SK-MEL-5 (cell line): ENCODE data around the gene DBH. TPM values are rescaled to one million over a fixed set of nuclear protein-coding genes. Genes with fewer than 3 reads are reported as not detected.
"Not testable (repeated sequence)": the region's sequence is repeated elsewhere in the genome, so short reads cannot be mapped to it uniquely, and the experiment has no call there.

Experiments used
- DNase-seq: peaks from one replicate; pipeline ENCODE4 v3.0.0-alpha.2; 2016; ENCODE audit warnings: low read depth, low spot score
- in situ Hi-C: cut with HindIII; loops from 2 replicates; pipeline ENCODE4 v1.10.0; 2016; ENCODE audit warnings: low sequenced_read_pairs, high pct_unique_total_duplicates, low pct_unique_long_range_greater_than_20kb
- total RNA-seq: library from RNA; depleted of rRNA; stranded (reverse); fragments of >200 nt; shearing (Covaris generic); gene quantifications from 2 replicates; pipeline ENCODE4 v1.2.3, GENCODE V29; 2014

DBH gene
- total RNA-seq, 1 experiment from 2014 or later: not detected

DNA sequence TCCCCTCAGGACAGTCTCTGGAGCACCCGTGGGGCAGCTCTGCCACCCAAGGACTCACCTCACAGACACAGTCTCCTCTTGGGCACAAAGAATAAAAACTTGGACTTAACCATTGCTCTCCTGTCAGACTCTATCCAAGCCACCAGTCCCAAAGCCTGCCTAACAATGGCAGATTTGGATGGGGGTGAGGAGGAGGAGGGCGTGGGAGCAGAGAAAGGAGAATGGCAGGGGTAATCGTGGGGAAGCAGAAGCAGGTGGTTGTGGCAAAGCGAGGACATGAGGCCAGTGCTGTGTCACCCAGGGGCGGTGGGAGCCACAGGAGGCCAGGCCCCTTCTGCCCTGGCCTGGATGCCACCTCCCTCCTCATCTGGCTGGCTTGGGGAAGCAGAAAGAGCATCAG lies 21.5 kb upstream of the DBH start:
- no peak for DNase-seq
- in situ Hi-C loops: no loop called here

DNA sequence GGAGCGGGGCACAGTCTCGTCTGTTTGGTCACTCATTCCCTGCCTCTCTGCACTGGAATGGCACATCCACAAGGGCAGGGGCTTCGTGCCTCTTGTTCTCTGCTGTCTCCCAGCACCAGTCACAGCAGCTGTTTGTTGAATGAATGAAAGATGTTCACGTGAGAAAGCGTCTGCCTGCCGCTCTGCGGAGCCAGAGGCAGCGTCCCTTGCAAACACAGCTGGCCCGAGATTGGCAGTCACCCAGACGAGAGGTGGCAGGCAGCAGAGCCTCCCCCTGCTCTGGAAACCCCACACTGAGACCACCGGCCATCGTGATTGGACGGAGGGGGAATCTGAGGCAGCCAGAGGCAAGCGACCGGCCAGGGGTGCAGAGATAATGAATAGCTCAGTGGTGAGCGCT lies 21.0 kb upstream of the DBH start:
- no peak for DNase-seq
- in situ Hi-C loops: no loop called here

- DNase-seq: no peak
- in situ Hi-C loops: no loop called here
Observed at GRCh38 chr9:133615606-133616188, 20.5 kb upstream of the DBH start.

GRCh38 chr9:133616643-133617405 lies 19.3 kb upstream of the DBH start:
- in situ Hi-C loops: no loop called here
- DNase-seq: no peak

DNA sequence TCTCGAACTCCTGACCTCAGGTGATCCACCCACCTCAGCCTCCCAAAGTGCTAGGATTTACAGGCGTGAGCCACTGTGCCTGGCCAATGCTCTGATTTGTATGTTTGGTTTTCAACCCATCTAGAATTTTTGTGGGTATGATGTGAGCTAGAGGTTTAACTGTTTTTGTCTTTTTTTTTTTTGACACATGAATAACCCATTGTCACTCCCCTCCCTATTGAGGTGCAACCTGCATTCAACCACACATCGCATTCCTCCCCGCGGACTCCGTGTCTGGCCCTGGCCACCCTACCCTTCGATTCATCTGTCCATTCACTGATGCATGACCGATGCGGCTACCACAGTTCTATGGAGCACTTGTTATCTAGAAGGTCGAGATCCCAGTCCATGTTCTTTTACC lies 17.4 kb upstream of the DBH start:
- in situ Hi-C loops: no loop called here
- DNase-seq: no peak

GRCh38 chr9:133619791-133620190 lies 16.4 kb upstream of the DBH start:
- DNase-seq: no peak
- in situ Hi-C loops: no loop called here

- no peak for DNase-seq
- in situ Hi-C loops: no loop called here
Observed at GRCh38 chr9:133621725-133622267, 14.4 kb upstream of the DBH start.

DNA sequence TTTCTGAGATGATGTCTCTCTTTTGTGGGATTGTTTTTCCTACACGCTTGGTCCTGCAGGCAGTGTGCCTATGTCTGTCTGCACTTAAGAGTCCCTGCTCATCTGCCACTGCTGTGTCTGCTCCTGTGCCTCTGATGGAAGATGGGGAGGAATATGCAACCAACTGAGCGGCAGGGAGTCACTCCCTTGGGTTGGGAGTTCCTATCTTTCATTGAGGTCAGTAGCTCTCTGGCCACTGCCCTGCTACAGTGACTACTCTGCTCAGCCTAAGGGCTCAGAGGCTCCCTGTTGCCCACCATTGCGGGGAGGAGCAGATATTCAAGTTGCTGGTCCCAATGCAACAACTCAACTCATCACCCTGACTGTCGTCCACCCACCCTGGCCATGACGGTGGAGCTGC lies 13.6 kb upstream of the DBH start:
- in situ Hi-C loops: no loop called here

GRCh38 chr9:133626008-133626407 lies 10.2 kb upstream of the DBH start:
- in situ Hi-C loops, DNase-seq: not testable (repeated sequence)

More for the DNA sequence above, 13.6 kb upstream of the DBH start:
- DNase-seq: no peak

GRCh38 chr9:133627341-133627740 lies 8.8 kb upstream of the DBH start:
- no peak for DNase-seq
- in situ Hi-C loops: no loop called here

DNA sequence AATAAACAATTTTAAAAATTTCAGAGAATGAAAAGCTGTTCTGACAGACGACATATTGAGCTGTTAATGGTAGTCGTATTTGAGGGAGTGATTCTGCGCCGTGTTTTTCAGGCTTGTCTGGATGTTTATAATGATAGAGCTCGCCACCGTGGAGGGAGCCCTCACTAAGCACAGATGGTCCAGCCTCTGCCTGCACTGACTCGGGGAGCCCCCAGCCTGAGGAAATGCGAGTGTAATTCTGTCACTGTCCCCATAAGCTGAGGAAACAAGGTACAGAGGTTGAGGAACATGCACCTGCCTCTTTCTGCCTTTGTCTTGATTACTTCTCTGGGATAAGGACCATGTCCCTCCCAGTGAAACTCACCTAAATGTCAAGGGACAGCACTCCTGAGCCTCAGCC lies 7.4 kb upstream of the DBH start:
- DNase-seq: no peak
- in situ Hi-C loops: no loop called here

DNA sequence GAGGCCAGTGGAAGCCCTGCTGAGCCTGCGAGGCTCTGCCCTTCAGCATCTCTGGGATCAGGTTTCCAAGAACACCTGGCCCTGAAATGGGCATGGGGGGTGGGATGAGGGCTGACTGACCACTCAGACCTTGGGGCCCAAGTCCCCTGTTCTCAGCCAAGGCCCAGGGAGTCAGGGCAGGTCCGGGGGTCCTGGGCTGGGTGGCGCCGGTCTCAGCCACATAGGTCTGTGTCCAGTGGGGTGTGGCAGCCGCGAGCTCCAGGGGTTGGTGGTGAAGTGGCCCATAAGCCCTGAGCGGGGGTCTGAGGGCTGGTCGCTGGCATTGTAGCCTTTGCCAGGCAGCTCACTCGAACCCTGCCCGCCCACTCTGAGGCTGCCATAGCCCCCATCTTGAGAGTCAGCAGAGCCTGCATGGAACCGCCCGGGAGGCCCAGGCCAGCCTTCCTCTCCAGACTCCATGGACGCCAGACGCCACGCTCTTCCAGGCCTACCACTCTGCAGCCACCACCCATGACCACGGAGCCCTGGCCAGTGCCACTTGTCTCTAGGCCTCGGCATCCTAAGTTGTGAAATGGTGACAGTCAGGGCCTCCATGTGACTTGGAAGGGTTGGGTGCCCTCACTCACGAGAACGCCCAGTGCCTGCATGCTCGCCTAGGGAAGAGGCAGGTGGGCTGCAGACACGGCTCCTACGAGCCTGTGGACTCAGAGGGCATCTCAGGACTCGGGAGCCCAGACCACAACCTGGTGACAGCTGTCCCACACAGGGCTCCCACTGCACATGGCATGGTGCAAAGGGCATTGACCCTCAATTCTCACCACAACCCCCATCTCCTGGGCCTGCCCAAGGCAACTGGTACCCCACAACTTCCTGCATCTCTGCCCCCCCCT lies 6.7 kb upstream of the DBH start:
- DNase-seq: no peak
- in situ Hi-C loops: no loop called here

DNA sequence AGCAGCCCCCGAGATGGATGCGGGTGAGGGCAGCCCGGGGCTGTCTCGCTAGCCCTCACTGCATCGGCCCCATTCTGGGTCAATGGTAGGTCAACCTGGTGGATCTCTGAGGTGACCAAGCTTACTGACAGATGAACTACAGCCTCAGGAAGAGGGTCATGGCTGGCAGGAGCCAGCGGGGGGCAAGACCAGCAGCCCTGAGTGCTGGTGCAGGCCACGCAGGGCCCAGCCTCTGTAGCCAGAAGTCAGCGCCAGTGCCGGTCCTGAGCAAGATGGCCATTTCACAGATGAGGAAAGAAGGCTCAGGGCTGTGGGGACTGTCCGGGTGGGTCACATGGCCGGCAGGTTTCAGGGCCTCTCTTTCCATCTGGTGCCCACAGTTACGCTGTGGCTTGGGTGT lies 5.1 kb upstream of the DBH start:
- DNase-seq: no peak
- in situ Hi-C loops: no loop called here

DNA sequence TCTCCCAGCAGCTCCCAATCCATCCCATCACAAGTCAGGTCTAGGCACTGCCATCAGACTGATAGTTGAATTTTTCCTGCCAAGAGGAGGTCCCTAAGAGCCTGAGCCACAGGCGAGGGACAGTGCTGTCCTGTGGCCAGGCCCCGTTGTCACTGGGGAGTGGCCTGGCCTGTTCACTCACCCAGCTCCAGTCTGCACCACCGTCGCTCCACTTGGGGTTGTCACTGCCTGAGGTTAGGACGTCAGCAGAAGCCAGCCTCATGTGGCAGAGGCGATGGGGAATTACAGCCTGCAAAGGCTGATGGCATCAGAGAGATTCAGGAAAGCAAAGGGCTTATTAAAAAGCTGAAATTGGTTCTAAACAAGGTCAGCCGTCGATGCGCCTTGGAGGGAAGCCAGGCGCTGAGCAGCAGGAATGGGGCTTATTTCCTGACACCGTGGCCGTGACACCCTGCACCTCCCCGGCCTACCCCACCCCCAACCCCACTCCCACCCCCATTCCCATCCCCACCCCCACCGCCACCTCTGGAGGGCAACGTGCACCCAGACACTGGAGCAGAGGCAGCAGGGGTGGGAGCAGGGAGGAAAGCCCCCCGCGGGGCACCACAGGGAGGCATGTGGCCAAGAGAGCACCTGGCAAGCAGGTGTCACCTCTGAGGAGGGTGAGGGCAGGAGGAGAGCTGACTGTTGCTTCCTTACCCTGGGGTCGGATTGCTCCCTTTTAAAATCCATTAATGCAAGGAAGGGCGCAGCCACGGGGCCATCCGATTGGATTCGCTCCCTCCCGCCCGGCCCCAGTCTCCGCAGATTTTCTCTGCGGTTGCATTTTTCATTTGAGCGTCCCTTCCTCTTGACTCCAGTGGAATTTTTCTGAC lies 3.1 kb upstream of the DBH start:
- no peak for DNase-seq
- in situ Hi-C loops: no loop called here

- in situ Hi-C loops: no loop called here
- no peak for DNase-seq
Observed at GRCh38 chr9:133633681-133634080, 2.5 kb upstream of the DBH start.

- in situ Hi-C loops: no loop called here
- DNase-seq: no peak
Observed at GRCh38 chr9:133634081-133634691, 2.0 kb upstream of the DBH start.

GRCh38 chr9:133635098-133635497 lies 1.1 kb upstream of the DBH start:
- no peak for DNase-seq
- in situ Hi-C loops: no loop called here
